Endothelial cell of umbilical vein (primary cell): ENCODE data around the gene ARMH4. TPM values are rescaled to one million over a fixed set of nuclear protein-coding genes. Genes with fewer than 3 reads are reported as not detected.

ENCODE experiments used
- BruUV-seq: library from RNA; stranded (reverse); fragments of 400-500 nt; replicated peaks from 2 replicates; lab custom pipeline; 2021; lab: Mats Ljungman, UMichigan
- CTCF ChIA-PET: fragments of 300-600, 350-600 bp; sonication (Branson Sonifier 250); formaldehyde crosslinking; loops from one replicate; lab custom pipeline; 2021; ENCODE audit warnings: antibody characterized with exemption, inconsistent platforms; lab: Charles Lee
- POLR2A ChIA-PET: fragments of 300-600, 350-600 bp; sonication (Branson Sonifier 250); formaldehyde crosslinking; loops from one replicate; lab custom pipeline; 2021; ENCODE audit warnings: antibody characterized with exemption, inconsistent platforms; lab: Charles Lee
- DNase-seq: peaks from one replicate; pipeline ENCODE4 v3.0.0-alpha.2; 2011; ENCODE audit warnings: low read depth, low spot score
- FAIRE-seq: peaks from 2 replicates; lab custom pipeline; 2011; peaks lifted over from hg19 to GRCh38; lab: Jason Lieb, UNC
- H2AFZ ChIP-seq: 2 replicates; pipeline ENCODE4 v1.6.0; 2012; ENCODE audit warnings: low read depth, low read length, control low read depth, inconsistent platforms
- H3K27ac ChIP-seq: 2 replicates; pipeline ENCODE4 v1.5.1; 2011; ENCODE audit warnings: low read depth, mild to moderate bottlenecking, control low read depth, low read length, moderate library complexity; ENCODE audit not compliant: insufficient read depth
- H3K27me3 ChIP-seq, 2 experiments: 2 replicates each; pipeline versions ENCODE4 v1.6.0 to v1.6.1; 2011; ENCODE audit warnings: low read length in 2 of 2, mixed read lengths in 1 of 2; ENCODE audit not compliant: control insufficient read depth in 2 of 2, insufficient read depth in 2 of 2
- H3K36me3 ChIP-seq, 2 experiments: 2 replicates in 1 of 2; 3 replicates in 1 of 2; pipeline ENCODE4 v1.5.1; 2011; ENCODE audit warnings: low read length in 2 of 2, mild to moderate bottlenecking in 1 of 2, moderate library complexity in 1 of 2; ENCODE audit not compliant: control insufficient read depth in 2 of 2, insufficient read depth in 2 of 2; ENCODE audit errors: extremely low read depth in 1 of 2
- H3K4me1 ChIP-seq: 3 replicates; pipeline ENCODE4 v1.5.1; 2011; ENCODE audit warnings: mild to moderate bottlenecking, low read length; ENCODE audit not compliant: control insufficient read depth, insufficient read depth; ENCODE audit errors: extremely low read depth
- H3K4me2 ChIP-seq: 2 replicates; pipeline ENCODE4 v1.6.1; 2011; ENCODE audit warnings: low read length, control low read depth, mixed read lengths; ENCODE audit not compliant: insufficient read depth
- H3K4me3 ChIP-seq, 3 experiments: fragments of 200-600 bp in 1 of 3; sonication (generic), shearing (Covaris generic) in 1 of 3; replicated peaks in 1 of 3; 2 replicates each; pipeline ENCODE4 v1.5.1; 2011 to 2016; ENCODE audit warnings: control low read depth in 3 of 3, low read length in 3 of 3, mild to moderate bottlenecking in 2 of 3, inconsistent platforms in 1 of 3, low read depth in 1 of 3, moderate library complexity in 1 of 3; ENCODE audit not compliant: insufficient read depth in 1 of 3
- H3K79me2 ChIP-seq: 2 replicates; pipeline ENCODE4 v1.6.0; 2012; ENCODE audit warnings: low read length, inconsistent platforms; ENCODE audit not compliant: control insufficient read depth, insufficient read depth
- H3K9ac ChIP-seq: replicated peaks from 2 replicates; pipeline ENCODE3; 2011; ENCODE audit warnings: low read length, control low read depth; ENCODE audit not compliant: insufficient read depth; ENCODE audit errors: extremely low read depth
- H3K9me1 ChIP-seq: replicated peaks from 3 replicates; pipeline ENCODE4 v1.6.0; 2011; ENCODE audit warnings: mild to moderate bottlenecking, low read length; ENCODE audit not compliant: control insufficient read depth, insufficient read depth; ENCODE audit errors: extremely low read depth
- H3K9me3 ChIP-seq: replicated peaks from 2 replicates; pipeline ENCODE4 v1.5.1; 2012; ENCODE audit warnings: low read length, inconsistent platforms; ENCODE audit not compliant: control insufficient read depth, insufficient read depth
- H4K20me1 ChIP-seq: replicated peaks from 2 replicates; pipeline ENCODE3; 2011; ENCODE audit warnings: mild to moderate bottlenecking, low read length; ENCODE audit not compliant: control insufficient read depth, insufficient read depth; ENCODE audit errors: extremely low read depth
- EZH2 ChIP-seq: IDR thresholded peaks from 2 replicates; pipeline ENCODE4 v1.6.1; 2012; ENCODE audit warnings: borderline replicate concordance, low read depth, mild to moderate bottlenecking, moderate library complexity, low read length, inconsistent platforms; ENCODE audit not compliant: severe bottlenecking
- FOS ChIP-seq: IDR thresholded peaks from 2 replicates; pipeline ENCODE4 v1.6.1; 2011; ENCODE audit warnings: mild to moderate bottlenecking, low read length, moderate library complexity, borderline replicate concordance; ENCODE audit not compliant: insufficient read depth
- GATA2 ChIP-seq: IDR thresholded peaks from 2 replicates; pipeline ENCODE4 v1.7.0; 2011; ENCODE audit warnings: low read depth, mild to moderate bottlenecking, moderate library complexity, mixed read lengths, low read length; ENCODE audit not compliant: insufficient read length, insufficient read depth
- JUN ChIP-seq: IDR thresholded peaks from 2 replicates; pipeline ENCODE4 v1.6.1; 2011; ENCODE audit warnings: borderline replicate concordance, low read depth; ENCODE audit not compliant: insufficient read length, insufficient read depth
- MYC ChIP-seq: IDR thresholded peaks from one replicate; pipeline ENCODE4 v1.6.1; 2011; ENCODE audit warnings: mild to moderate bottlenecking, low read depth, low read length
- POLR2A ChIP-seq: IDR thresholded peaks from 2 replicates; pipeline ENCODE4 v1.6.1; 2012; ENCODE audit warnings: low read depth, mild to moderate bottlenecking, control low read depth, low read length
- POLR2AphosphoS5 ChIP-seq: IDR thresholded peaks from 2 replicates; pipeline ENCODE4 v1.6.1; 2012; ENCODE audit warnings: low read depth, mild to moderate bottlenecking, control low read depth, low read length, moderate library complexity; ENCODE audit not compliant: insufficient read depth
- dilution Hi-C: fragments of 300-500 bp; cut with MboI; formaldehyde crosslinking; loops from one replicate; pipeline ENCODE4 v1.15.0; 2019; ENCODE audit warnings: low sequenced_read_pairs; ENCODE audit not compliant: extremely low pct_ligation_motif_present
- intact Hi-C: fragments of 100-400 bp; cut with micrococcal nuclease; formaldehyde crosslinking; loops from one replicate; pipeline ENCODE4 v1.10.0; 2022
- polyA plus RNA-seq, 4 experiments: library from polyadenylated mRNA; depleted of rRNA in 3 of 4; stranded (reverse) in 3 of 4; unstranded in 1 of 4; fragments of >200 nt; gene quantifications; 2 replicates each; pipeline versions ENCODE4 v1.2.1 to v1.2.3, GENCODE V29; 2011 to 2012; ENCODE audit warnings: missing spikeins in 1 of 4
- total RNA-seq: library from RNA; stranded (reverse); gene quantifications from 2 replicates; pipeline ENCODE4 v1.2.3, GENCODE V29; 2021
- TF ChIP-seq, protein P1 (sequence below), 2 donors: IDR thresholded peaks; 1 replicate in 1 of 2; 2 replicates in 1 of 2; pipeline ENCODE4 v1.5.1; 2011; ENCODE audit warnings: low read length in 2 of 2, mild to moderate bottlenecking in 2 of 2, moderate library complexity in 2 of 2, control low read depth in 1 of 2, inconsistent platforms in 1 of 2, low read depth in 1 of 2; ENCODE audit not compliant: insufficient read depth in 1 of 2; ENCODE audit errors: extremely low read depth in 1 of 2
- TF ChIP-seq, protein P2 (sequence below): IDR thresholded peaks from 2 replicates; pipeline ENCODE4 v1.6.1; 2011; ENCODE audit not compliant: insufficient read depth, insufficient read length

Gene ARMH4
- total and polyA plus RNA-seq, 2 donors (not counting 3 experiments of a cell fraction or from before 2014, with no cell fraction given) = 1.1 to 3.0 TPM

DNA sequence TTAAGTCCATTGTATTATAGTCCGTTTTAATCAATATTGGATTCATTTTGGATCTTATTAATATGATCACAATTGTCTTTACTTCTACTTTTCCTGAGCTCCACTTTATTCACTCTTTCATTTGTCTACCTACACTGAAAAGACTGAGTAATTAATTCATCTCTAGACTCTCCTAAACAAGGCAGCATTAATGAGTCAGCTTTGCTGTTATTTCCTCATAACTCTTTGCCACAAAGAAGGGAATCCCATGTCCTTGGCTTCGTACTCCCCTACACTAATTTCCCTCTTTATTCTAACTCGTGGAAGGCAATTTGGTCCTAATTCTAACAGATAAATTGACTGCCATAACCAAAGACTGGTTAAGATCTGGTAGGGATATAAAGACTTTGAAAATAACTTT lies 91.9 kb downstream of the ARMH4 start:
- Histone ChIP-seq H4K20me1 (no peaks in the 10 kb centered on the region), H3K9me3 (no peaks in the 10 kb centered on the region), H3K27me3 (peaks cover 0 to 4% of the 10 kb centered on the region in 2 experiments), H3K9me1 (no peaks in the 10 kb centered on the region), H3K4me3 (no peak overlapping the region), H3K36me3 (no peaks in the 10 kb centered on the region), H3K9ac (no peak overlapping the region), H3K4me2 (no peak overlapping the region), H2AFZ (no peak overlapping the region), H3K4me1 (no peaks in the 10 kb centered on the region), H3K27ac (no peak overlapping the region), H3K79me2 (no peaks in the 10 kb centered on the region)
- ChIA-PET POLR2A (no interaction called here), CTCF (no interaction called here)
- DNase-seq = no peak
- dilution Hi-C loops = no loop called here
- no peak for FAIRE-seq
- no TSS peak for BruUV-seq
- TF ChIP-seq GATA2 (no peak), EZH2 (no peak), FOS (no peak), MYC (no peak), POLR2AphosphoS5 (no peak), JUN (no peak), POLR2A (no peak)
- TF ChIP-seq, protein P1, sequence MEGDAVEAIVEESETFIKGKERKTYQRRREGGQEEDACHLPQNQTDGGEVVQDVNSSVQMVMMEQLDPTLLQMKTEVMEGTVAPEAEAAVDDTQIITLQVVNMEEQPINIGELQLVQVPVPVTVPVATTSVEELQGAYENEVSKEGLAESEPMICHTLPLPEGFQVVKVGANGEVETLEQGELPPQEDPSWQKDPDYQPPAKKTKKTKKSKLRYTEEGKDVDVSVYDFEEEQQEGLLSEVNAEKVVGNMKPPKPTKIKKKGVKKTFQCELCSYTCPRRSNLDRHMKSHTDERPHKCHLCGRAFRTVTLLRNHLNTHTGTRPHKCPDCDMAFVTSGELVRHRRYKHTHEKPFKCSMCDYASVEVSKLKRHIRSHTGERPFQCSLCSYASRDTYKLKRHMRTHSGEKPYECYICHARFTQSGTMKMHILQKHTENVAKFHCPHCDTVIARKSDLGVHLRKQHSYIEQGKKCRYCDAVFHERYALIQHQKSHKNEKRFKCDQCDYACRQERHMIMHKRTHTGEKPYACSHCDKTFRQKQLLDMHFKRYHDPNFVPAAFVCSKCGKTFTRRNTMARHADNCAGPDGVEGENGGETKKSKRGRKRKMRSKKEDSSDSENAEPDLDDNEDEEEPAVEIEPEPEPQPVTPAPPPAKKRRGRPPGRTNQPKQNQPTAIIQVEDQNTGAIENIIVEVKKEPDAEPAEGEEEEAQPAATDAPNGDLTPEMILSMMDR (IDR thresholded peaks at IDR 0.05; ENCODE audit: extremely low read depth in 1 of 2, insufficient read depth in 1 of 2, low read depth in 1 of 2, low read length in 2 of 2) = no peak
- TF ChIP-seq, protein P2, sequence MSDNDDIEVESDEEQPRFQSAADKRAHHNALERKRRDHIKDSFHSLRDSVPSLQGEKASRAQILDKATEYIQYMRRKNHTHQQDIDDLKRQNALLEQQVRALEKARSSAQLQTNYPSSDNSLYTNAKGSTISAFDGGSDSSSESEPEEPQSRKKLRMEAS = no peak
- intact Hi-C loops = no loop called here
